Measurements from ENCODE around the gene MEX3D. TPM values are rescaled to one million over a fixed set of nuclear protein-coding genes. Genes with fewer than 3 reads are reported as not detected.

Gene MEX3D
- total RNA-seq, result 44.0 and 45.3 TPM in 2 replicates
- polyA plus RNA-seq (2012), result 14.9 TPM

DNA sequence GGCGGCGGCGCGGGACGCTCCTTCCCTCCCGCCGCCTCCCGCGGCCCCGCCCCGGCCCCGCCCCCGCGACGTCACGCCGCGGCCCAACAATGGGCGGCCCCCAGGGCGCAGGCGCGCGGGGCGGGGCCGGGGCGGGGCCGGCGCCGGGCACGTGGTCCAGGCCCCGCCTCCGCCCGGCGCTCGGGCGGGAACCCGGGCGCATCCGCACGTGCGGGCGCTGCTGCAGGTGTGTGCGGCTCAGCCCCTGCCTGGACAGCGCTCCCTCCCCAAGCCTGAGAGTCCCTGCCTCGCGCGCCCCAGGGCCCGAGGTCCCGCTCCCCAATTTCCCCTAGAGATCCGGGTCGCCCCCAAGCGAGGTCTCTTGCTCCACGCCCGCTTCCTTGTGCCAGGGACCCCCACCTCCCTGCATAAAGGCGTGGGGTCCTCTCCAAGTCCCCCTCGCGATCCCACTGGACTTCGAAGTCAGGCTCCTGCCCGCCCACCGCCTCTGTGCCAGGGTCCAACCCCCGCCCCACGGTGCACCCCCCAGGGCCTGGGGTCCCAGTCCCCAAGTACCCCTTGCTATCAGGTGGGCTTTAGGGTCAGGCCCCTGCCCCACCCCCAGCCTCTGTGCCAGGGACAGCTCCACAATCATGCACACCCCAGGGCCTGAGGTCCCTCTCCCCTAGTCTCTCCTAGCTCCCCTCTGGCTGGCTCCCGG, at the start of gene MEX3D:
TSS of gene MEX3D (minus strand) at position 6 of the 700 bp plus-strand sequence. CDS start 267 bp downstream, outside the sequence.
- DNase-seq (ENCODE audit: low read depth), result peak; percentile 76

DNA sequence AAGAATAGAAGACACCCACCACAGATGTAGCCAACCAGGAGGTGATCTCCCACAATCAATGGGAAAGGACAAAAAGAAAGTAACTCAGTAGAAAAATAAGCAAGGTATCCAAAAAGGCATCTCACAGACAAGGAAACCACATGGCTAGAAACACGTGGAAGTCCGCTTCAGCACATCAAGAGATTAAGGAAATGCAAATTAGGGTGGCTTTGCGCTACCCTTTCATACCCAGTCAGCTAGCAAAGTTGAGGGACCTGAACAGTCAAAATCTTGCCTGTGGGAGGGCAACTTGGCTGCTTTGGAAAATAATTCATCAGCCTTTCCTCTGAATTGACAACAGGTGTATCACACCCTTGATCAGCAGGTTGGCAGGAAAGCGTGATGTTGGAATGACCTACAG, 48.8 kb upstream of the MEX3D start:
- DNase-seq (ENCODE audit: low read depth), result no peak

DNA sequence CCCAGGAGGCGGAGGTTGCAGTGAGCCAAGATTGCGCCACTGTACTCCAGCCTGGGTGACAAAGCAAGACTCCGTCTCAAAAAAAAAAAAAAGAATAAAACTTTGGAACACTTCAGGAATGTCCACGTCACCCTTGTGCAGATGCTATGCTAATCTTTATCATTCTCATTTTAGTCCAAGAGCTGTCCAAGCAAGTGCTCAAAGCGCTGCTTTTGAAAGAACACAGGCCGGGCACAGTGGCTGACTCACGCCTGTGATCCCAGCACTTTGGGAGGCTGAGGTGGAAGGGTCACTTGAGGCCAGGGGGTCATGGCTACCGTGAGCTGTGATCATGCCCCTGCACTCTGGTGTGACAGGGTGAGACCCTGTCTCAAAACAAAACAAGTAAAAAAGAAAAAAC, 48.3 kb upstream of the MEX3D start:
- DNase-seq (ENCODE audit: low read depth), result no peak

DNA sequence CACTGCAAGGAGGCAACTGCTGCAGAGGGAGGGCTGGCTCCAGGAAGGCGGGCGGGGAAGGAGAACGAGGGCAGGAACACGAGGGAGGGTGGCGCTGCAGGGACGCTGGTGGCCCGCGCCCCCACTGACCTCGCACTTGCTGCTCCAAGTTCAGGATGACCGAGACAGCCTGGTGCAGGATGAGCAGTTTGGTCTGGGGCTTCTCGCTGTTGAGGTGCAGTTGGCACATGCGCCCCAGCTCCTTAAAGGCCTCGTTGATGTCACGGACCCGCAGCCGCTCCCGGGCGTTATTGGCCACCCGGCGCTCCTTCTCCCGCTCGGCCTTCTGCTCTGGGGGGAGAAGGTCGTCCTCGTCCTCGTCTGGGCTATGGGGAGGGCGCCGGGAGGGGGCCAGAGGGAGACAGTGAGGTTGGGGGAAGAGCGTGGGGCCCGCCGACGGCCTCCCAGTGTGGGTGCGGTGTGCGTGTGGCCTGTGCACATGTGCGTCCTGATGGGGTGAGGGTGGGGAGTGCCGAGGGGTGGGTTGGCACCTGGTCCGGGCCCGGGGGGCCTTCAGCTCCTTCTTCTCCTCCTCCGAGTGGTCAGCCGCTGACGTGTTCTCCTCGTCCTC, 47.1 kb upstream of the MEX3D start:
- DNase-seq (ENCODE audit: low read depth), result no peak

DNA sequence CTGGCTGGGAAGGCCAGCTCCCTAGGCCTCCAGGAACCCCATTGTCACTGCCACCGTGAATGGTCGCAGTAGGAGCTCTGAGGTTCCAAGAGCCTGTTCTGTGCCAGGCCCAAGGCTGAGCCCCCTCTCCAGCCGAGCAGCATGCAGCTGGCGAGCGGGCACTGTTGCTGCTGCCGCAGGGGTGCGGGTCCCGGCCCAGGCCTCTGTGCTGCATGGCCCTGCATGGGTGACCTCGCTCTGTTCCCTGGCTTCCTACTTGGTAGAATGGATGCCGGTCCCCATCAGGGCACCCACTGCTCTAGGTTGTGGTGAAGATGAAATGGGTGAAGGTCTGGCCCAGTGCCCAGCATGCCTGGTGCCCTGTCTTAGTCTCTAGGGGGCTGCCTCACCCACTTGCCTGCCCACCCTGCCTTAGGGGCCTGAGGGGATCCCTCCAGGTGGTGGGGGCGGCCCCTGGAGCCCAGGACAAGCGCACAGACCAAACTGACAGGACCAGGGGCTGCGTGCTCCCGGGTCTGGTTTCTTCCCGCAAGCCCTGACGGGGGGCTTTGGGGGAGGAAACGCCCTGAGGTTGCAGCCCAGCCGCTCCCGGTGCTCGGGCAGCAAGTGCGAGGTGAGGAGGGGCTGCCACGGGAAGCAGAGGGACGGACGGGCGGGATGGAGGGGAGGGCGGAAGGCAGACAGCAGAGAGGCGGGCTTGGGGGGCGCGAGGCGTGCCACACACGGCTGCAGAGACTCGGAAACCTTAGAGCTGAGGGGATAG, 45.9 kb upstream of the MEX3D start:
- DNase-seq (ENCODE audit: low read depth), result no peak

DNA sequence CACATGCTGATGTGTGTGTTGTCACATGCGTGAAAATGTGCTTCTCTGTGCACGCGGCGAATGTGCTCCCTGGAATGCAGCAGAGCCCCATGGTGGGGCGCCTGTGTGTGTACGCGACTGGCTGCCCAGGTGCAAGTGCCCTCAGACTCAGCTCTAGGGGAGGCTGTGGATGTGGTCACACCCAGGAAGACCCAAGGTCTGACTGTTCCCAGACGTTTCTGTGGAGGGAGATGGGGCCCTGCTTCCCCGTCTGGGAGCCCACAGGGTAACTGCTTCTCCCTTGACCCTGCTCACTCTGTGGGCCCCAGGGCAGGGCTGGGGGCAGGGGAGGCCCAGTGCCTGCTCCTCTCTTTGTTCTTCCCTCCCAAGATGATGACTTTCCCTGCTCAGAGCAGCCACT, 45.0 kb upstream of the MEX3D start:
- no peak for DNase-seq (ENCODE audit: low read depth)

DNA sequence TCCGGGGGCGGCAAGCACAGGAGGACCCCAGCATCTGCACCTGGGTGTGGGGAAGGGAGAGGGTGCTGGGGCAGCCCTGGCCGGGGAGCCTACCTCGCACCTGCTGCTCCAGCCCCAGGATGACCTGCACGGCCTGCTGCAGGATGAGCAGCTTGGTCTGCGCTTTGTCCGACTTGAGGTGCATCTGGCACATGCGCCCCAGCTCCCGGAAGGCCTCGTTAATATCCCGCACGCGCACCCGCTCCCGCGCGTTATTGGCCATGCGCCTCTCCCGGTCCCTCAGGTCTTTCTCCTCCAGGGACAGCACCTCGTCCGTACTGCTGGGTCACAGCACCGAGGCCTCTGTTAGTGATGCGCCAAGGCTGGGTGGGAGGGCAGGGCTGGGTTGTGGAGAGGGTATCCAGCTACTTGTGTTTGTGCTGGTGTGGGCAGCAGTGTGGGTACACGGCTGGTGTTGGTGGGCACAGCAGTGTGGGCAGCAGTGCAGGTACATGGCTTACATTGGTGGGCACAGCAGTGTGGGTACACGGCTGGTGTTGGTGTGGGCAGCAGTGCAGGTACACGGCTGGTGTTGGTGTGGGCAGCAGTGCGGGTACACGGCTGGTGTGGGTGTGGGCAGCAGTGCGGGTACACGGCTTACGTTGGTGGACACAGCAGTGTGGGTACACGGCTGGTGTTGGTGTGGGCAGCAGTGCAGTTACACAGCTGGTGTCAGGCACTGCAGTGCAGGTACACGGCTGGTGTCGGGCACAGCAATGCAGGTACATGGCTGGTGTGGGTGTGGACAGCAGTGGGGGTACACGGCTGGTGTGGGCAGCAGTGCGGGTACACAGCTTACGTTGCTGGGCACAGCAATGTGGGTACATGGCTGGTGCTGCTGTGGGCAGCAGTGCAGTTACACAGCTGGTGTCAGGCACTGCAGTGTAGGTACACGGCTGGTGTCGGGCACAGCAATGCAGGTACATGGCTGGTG, 44.3 kb upstream of the MEX3D start:
- DNase-seq (ENCODE audit: low read depth), result no peak

DNA sequence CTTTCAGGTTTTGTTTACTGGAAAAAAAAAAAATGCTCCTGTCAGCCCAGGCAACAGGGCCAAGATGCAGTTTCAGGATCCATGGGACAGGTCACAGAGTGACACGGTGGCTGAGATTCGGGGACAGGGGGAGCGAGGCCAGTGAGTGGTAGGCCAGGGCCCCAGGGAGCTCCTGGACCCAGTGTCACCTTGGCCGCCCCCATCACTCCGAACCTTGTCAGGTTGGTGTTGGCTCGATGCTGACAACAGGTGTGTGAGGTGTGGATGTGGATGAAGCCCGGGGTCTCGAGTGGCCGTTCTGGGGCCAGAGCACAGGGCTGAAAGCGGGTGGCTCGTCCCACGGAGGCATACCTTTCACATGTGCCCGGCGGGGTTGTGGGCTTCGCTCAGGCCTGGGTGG, 43.2 kb upstream of the MEX3D start:
- DNase-seq (ENCODE audit: low read depth), result no peak

DNA sequence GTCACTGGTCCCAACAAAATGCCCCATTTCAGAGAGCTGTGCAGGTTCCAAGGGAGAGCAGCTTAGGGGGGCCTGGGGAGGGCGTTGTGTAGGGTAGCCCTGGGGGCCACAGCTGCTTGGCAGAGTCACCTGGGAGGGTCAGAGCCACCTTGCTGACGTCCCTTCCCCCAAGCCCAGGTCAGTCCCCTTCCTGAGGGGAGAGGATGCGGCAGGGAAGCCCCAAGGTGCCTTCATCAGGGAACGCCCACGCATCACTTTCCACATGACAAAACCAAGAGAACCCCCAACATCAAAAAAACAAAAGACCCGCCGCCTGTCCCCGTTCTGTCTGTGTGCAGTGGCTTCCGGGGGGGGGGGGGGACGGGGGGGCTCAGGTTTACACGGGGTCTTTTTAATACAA, 42.5 kb upstream of the MEX3D start:
- DNase-seq (ENCODE audit: low read depth), result no peak

DNA sequence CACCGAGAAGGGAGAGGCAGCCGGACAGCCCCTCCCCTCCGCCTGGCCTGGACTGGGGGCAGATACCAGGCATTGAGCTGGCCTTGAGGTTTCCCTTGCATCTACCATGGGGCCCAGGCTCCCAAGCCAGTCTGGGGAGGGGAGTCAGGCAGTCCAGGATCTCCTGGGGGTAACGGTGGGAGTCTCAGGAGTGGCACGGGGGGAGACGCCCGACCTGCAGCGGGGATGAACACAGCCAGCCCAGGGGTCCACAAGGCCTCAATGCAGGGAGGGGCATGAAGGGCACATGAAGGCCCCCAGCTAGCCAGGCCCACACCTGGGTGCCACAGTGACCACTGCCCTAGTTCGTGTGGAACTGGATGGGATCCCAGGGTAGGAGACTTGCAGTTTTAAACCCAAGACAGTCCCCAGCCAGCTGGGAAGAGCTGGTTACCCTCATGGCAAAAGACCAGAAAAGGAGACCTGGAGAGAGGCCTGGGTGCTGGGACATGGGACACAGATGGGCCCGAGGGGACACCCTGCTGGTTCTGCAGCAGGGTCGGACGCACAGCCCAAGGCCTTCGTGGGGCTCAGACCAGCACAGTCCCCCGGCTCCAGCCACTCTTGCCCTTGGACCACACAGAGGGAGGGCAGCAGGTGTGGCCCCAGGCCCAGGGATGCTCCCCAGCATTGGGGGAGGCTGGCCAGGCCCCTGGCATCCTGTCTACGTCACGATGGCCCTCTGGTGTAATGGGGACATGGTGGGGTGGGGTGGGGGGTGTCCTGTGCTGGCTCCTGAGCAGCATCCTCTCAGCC, 41.8 kb upstream of the MEX3D start:
- DNase-seq (ENCODE audit: low read depth), result no peak

DNA sequence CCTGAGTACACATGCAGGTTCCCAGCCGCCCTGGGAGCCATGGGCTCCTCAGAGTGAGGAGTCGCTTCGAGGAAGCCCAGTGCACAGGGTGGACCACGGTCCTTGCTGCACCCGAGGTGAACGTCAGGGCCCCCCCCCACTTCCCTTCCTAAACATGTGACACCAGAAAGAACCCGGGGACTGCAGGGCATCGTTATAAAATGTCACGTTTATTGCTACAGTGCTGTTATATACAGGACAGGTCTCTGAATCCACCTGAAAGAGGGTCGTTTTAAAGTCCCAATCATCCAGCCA, 40.9 kb upstream of the MEX3D start:
- DNase-seq (ENCODE audit: low read depth), result no peak

DNA sequence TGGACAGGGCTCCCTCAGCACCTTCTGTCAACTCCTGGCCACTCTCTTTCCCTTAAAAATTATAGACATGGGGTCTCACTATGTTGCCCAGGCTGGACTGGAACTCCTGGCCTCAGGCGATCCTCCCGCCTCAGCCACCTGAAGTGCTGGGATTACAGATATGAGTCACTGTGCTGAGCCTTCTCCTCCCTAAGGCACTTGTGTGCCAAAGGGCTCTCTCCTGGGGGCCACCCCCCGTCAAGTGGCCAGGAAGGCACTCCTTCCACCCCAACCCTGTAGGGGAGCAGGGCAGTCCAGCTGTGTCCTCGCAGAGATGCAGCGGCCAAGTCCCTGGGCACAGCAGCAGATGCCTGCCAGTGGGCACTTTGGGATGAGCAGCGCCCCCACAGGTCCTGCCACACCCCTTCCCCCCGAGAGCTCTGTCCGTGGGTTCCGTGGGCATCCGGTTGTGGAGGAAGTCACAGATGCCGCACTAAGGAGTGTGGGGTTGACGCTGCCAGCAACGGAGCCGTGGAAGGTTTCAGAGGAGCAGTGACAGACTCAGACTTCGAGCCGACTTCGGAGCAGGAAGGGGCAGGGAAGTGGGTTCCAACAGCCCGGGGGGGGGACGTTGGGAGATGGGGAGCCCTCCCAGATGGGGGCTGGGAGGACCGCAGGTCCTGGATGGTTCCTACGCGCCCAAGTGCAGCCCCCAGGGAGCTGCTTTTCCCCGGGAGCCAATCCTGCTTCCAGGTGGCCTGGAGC, 40.4 kb upstream of the MEX3D start:
- DNase-seq (ENCODE audit: low read depth), result no peak

DNA sequence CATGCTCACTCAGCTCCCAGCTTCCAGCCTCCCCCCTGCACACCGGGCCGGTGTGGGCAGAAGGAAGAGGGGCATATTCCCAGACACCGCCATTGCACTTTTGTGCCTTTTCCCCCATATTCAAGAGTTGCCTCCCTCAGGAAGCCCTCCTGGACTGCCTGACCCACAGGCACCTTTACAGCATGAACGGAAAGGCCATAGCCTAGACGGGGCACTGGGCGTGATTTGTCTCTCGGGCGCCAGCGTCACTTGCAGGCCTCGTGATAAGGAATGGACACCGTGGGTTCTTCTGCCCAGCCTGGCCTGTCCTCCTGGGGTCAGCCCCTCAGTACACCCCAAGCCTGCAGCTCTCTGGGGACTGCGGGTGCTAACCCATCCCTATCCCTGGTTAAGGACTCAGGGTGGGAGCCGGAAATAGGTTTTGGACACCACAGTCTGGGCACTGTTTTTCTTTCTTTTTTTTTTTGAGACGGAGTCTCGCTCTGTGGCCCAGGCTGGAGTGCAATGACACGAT, 38.1 kb upstream of the MEX3D start:
- DNase-seq (ENCODE audit: low read depth), result no peak

DNA sequence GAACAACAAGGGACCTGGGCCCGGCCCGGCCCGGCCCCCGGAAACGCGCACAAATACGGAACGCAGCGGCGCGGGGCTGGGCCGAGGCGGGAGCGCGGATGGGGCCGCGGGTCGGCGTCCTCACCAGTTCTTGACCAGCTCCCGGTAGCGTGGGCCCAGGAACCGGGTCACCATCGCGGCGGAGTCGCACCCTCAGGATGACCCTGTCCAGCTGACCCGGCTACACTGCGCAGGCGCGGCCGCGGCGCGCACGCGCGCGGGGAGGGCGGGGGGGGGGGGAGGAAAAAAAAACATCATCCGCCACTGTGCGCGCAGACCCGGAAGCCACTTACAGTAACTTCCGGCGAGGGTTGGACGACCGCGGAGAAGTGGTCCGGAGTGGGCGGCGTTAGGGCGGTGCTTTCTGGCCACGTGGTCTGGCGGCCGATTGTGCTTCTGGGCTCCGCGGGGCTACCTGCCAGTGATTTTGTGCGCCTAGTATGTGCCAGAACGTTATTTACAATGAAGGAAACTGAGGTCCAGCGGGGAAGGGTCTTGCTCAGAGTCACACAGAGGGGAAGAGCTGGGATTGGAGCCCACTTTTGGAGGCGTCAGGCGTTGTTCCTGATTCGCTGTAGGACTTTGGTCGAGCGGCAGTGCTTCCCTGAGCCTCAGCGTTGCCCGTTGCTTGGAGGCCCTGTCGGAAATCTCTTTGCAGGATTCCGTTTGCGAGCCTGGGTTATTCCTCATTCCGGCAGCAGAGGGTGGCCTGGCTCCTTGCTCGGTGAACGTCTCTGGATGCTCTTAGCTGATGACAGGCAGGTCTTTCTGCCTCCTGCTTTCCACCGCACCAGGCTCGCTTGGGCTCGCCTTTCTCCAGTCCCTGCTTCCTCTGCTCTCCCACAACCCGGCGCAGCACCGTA, 37.4 kb upstream of the MEX3D start, which contains the start of gene UQCR11:
TSS of gene UQCR11 (minus strand) at position 227 of the 902 bp plus-strand sequence. CDS start at position 174, 53 bp downstream.
- peak; percentile 95 for DNase-seq (ENCODE audit: low read depth)

DNA sequence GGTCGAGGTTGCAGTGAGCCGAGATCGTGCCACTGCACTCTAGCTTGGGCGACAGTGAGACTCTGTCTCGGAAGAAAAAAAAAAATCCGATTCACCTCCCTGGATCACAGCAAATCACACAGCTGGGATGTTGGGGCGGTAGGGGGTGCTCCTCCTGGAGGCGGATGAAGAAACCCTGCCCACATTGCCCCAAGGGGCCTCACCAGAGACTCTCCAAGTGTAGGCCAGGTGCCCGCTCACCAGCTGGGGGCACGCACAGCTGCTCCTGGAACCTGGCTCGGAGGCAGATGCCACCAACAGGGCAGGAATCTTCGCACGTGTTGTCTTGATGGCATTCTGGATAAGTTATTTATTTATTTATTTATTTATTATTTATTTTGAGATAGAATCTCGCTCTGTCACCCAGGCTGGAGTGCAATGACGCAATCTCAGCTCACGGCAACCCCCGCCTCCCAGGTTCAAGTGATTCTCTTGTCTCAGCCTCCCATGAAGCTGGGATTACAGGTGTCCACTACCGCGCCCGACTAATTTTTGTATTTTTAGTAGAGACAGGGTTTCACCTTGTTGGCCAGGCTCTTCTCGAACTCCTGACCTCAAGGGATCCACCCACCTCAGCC, 34.1 kb upstream of the MEX3D start:
- DNase-seq (ENCODE audit: low read depth), result no peak

DNA sequence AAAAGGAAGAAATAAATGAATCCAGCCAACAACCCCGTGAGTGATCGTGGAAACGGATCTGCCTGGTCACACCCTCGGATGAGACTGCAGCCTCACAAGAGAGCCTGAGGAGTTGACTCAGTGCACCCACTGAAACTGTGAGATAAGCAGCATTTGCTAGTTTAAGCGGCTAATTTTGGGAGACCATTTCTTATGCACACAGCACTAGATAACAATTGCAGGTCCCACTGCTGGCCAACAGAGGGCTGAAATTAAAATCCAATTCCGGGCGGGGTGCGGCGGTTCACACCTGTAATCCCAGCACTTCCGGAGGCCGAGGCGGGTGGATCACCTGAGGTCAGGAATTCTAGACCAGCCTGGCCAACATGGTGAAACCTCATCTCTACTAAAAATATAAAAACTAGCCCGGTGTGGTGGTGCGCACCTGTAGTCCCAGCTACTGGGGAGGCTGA, 33.5 kb upstream of the MEX3D start:
- DNase-seq (ENCODE audit: low read depth), result no peak

DNA sequence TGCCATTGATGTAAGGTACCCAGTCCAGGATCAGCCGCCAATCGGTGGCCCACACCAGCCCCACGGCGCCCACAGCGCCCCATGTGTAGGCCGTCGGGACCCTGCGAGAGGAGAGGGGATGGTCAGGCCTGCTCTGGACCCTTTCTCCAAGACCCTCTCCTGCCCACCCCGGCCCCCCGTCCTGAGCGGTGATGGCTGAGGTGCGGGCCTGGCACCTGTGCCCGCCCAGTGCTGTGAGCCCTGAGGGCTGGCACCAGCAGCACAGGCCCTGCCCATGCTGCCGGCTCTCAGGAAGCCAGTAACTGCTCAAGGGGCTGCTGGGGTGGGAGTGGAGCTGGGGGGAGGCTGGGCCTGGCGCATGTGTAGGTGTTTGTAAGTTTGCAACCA, 31.3 kb upstream of the MEX3D start:
- no peak for DNase-seq (ENCODE audit: low read depth)
